ENCODE results near the gene ASB6. TPM values are rescaled to one million over a fixed set of nuclear protein-coding genes. Genes with fewer than 3 reads are reported as not detected.

Gene ASB6
- polyA plus RNA-seq, 2 of the 4 experiments (the other 2 are of a cell fraction): 9.2 to 17.3 TPM

GRCh38 chr9:129671519-129671918 lies 29.6 kb upstream of the ASB6 start (continued):
- no peak for TF ChIP-seq PHF8 (IDR thresholded peaks at IDR 0.05; ENCODE audit: borderline replicate concordance, low read depth)

GRCh38 chr9:129671065-129671464 lies 29.1 kb upstream of the ASB6 start:
- ChIA-PET CTCF (interaction anchor here (1.0 to 1.6 kb wide), 4 partner anchors 15 to 66 kb away, joined by 3 to 4 read pairs (median 4); no protein-coding TSS in a partner anchor), POLR2A (no interaction called here)
- Histone ChIP-seq H3K4me2 (no peak overlapping the region), H3K4me1 (peaks cover 13% of the 10 kb centered on the region; the same call in 1 of the 3 replicates), H3K4me3 (no peak overlapping the region), H3K9me3 (no peaks in the 10 kb centered on the region), H3K27ac (no peak overlapping the region)
- no peak for TF ChIP-seq SMC3 (IDR thresholded peaks at IDR 0.05)
- no peak for TF ChIP-seq ELK1 (IDR thresholded peaks at IDR 0.05; ENCODE audit: low read depth, low read length)
- no peak for TF ChIP-seq E2F6 (IDR thresholded peaks at IDR 0.05; ENCODE audit: borderline replicate concordance, low read depth)
- TF ChIP-seq GATA3 (IDR thresholded peaks at IDR 0.05; ENCODE audit: borderline replicate concordance): no peak
- WGBS (ENCODE audit: missing lambda C conversion rate): 80% methylated on average over 9 of the region's 9 CpGs
- no peak for FAIRE-seq
- DNase-seq (ENCODE audit: low read depth in 1 of 2, low spot score in 1 of 2): no peak
- ATAC-seq: no peak

GRCh38 chr9:129669946-129670345 lies 28.0 kb upstream of the ASB6 start:
- Histone ChIP-seq H3K9me3 (no peaks in the 10 kb centered on the region), H3K4me2 (no peak overlapping the region), H3K4me3 (no peak overlapping the region), H3K27ac (no peak overlapping the region), H3K4me1 (peaks cover 17% of the 10 kb centered on the region; the same call in 1 of the 3 replicates)
- 94% methylated on average over 13 of the region's 13 CpGs for WGBS (ENCODE audit: missing lambda C conversion rate)
- no peak for DNase-seq (ENCODE audit: low read depth in 1 of 2, low spot score in 1 of 2)
- no peak for FAIRE-seq
- TF ChIP-seq HDAC2 (IDR thresholded peaks at IDR 0.05) (no peak), NR3C1 (IDR thresholded peaks at IDR 0.05) (no peak), FOSL2 (IDR thresholded peaks at IDR 0.05) (no peak), FOSL2 (CRISPR knock-in tag; IDR thresholded peaks at IDR 0.05) (no peak), JUN (IDR thresholded peaks at IDR 0.05) (no peak), CEBPB (IDR thresholded peaks at IDR 0.05) (no peak), MAZ (IDR thresholded peaks at IDR 0.05; ENCODE audit: borderline replicate concordance, low read depth, low read length) (no peak), FOXS1 (CRISPR knock-in tag; IDR thresholded peaks at IDR 0.05) (no peak), ELK1 (IDR thresholded peaks at IDR 0.05; ENCODE audit: low read depth, low read length) (no peak), CHD2 (IDR thresholded peaks at IDR 0.05; ENCODE audit: low read length, partially characterized antibody) (no peak), HOXA7 (CRISPR knock-in tag; IDR thresholded peaks at IDR 0.05) (no peak), CHD4 (IDR thresholded peaks at IDR 0.05; ENCODE audit: borderline replicate concordance) (no peak), TFCP2L1 (CRISPR knock-in tag; IDR thresholded peaks at IDR 0.05) (no peak), KDM1A (IDR thresholded peaks at IDR 0.05; ENCODE audit: low read depth) (no peak), ZC3H11A (IDR thresholded peaks at IDR 0.05) (no peak)
- TF ChIP-seq, protein P1, sequence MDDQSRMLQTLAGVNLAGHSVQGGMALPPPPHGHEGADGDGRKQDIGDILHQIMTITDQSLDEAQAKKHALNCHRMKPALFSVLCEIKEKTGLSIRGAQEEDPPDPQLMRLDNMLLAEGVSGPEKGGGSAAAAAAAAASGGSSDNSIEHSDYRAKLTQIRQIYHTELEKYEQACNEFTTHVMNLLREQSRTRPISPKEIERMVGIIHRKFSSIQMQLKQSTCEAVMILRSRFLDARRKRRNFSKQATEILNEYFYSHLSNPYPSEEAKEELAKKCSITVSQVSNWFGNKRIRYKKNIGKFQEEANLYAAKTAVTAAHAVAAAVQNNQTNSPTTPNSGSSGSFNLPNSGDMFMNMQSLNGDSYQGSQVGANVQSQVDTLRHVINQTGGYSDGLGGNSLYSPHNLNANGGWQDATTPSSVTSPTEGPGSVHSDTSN (IDR thresholded peaks at IDR 0.05): no peak
- ChIA-PET CTCF (no interaction called here), POLR2A (no interaction called here)
- ATAC-seq: no peak
